NCI-H1436 (cell line): ENCODE results near the gene REV3L.

Experiments
- DNase-seq: peaks from one replicate; lab custom pipeline; 2025; lab: John Stamatoyannopoulos, UW

The REV3L gene

GRCh38 chr6:111423055-111423633 is 59.9 kb downstream of the REV3L start:
- DNase-seq = no peak

- no peak for DNase-seq
Measured at GRCh38 chr6:111418971-111419693, 63.9 kb downstream of the REV3L start.

GRCh38 chr6:111417946-111418345 is 65.1 kb downstream of the REV3L start:
- no peak for DNase-seq

- no peak for DNase-seq
Measured at GRCh38 chr6:111417181-111417585, 65.8 kb downstream of the REV3L start.

- no peak for DNase-seq
Measured at GRCh38 chr6:111416529-111416928, 66.5 kb downstream of the REV3L start.

DNA sequence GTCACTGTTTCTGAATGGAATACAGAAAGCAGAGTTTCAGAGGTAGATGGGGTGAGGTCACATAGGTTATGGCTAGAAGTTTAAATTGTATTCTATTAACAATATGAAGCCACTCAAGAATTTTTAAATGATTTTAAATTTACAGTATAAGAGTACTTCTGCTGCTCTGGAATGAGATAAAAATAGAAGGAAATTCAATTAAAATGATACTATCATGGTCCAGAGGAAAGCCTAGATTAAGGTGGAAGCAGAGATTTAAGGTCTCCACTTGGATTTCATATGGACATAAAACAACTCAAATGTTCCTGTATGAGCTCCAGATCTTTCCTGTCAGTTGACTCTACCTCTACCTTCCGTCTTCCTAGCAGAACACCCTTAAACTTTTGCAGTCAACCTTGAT is 68.6 kb downstream of the REV3L start:
- no peak for DNase-seq

DNA sequence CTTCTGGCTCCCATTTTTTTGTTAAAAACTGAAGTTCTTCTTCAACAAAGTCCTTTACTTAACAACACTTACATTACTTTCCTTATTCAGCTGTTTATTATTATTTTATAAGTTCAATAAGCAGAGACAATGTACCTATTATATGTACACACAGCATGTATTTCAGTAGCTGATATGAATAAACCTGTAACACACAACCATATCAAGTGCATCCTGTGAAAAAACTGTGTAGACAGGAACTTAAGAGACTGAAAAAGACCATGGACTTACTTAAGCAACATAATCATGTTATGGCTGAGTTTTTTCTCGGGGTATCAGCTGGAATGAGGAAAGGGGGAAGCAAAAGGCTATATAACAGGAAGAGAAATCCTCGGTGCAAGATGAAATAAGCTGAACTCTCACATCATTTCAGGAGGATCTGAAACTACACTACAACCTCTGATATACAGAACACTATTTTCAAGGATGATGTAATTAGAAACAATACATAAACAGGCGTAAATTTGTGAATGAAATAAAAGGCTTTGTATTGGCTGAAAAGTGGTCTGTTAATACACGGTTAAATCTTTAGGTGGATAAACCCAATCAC is 70.9 kb downstream of the REV3L start:
- no peak for DNase-seq

DNA sequence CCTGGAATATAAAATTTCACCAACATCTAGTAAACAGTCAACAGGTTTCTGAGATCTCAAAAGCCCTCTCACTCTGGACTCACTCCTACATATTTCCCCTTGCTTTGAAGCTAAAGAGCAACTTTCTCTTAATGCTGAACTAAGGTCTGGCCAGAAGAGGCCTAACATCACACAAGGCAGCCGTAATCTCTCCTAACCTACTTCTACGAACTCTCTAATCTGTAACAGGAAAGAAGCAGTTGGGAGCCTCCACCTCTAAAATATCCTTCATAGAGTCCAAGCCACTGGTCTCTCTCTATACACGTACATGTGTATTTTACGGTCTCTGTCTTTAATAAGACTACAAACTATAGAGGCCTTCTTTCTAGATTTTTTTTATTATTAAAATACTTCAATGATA is 72.0 kb downstream of the REV3L start:
- DNase-seq = no peak

GRCh38 chr6:111410371-111410770 is 72.6 kb downstream of the REV3L start:
- no peak for DNase-seq

- DNase-seq = no peak
Measured at GRCh38 chr6:111409430-111409829, 73.6 kb downstream of the REV3L start.

DNA sequence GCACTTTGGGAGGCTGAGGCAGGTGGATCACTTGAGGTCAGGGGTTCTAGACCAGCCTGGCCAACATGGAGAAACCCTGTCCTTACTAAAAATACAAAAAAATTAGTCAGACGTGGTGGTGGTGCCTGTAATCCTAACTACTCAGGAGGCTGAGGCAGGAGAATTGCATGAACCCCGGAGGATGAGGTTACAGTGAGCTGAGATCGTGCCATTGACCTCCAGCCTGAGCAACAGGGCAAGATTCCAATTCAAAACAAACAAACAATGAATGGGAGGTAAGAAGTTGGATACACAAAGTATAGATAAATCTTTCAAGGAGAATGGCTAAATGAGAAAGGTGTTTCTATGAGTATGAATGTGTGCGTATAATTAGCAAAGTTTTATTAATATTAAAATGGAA is 75.3 kb downstream of the REV3L start:
- no peak for DNase-seq

GRCh38 chr6:111406200-111406721 is 76.8 kb downstream of the REV3L start:
- DNase-seq = no peak

DNA sequence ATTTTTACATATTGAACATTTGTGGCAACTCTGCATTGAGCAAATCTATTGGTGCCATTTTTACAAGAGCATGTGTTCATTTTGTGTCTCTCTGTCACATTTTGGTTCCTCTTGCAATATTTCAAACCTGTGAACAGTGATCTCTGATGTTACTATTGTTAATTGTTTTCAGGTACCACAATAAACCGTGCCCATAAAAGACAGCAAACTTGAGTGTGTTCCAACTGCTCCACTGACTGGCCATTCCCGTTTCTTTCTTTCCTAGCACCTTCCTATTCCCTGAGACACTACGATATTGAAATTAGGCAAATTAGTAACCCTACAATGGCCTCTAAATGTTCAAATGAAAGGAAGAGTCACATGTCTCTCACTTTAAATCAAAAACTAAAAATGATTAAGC is 79.6 kb downstream of the REV3L start:
- DNase-seq = no peak

GRCh38 chr6:111399626-111400025 is 83.4 kb downstream of the REV3L start:
- DNase-seq = no peak

- no peak for DNase-seq
Measured at GRCh38 chr6:111388681-111389080, 94.3 kb downstream of the REV3L start.

DNA sequence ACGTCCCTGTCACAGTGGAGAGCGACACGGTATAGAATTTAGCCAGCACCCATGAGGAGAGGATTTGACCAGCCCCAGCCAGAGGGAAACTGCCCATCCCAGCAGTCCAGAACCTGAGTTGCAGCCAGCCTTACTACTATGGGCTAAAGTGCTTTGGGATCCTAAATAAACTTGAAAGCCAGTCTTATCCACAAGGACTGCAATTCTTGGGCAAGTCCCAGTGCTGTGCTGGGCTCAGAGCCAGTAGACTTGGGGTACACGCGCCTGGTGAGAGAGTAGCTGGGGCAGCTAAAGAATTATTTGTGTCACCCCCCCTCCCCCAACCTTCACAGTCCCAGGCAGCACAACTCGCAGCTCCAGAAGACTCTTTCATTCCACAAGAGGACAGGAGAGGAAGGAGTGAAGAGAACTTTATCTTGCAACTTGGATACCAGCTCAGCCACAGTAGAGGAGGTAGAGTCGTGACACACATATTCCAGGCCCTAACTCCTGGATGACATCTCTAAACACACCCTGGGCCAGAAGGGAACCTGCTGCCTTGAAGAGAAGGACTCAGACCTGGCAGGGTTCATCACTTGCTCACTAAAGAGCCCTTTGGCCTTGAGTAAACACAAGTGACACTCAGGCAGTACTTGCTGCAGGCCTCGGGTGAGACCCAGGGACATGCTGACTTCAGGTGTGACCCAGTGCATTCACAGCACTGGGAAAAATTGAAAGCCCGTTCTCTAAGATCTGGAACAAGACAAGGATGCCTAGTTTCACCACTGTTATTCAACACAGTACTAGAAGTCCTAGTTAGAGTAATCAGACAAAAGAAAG is 100.3 kb downstream of the REV3L start:
- DNase-seq = no peak

DNA sequence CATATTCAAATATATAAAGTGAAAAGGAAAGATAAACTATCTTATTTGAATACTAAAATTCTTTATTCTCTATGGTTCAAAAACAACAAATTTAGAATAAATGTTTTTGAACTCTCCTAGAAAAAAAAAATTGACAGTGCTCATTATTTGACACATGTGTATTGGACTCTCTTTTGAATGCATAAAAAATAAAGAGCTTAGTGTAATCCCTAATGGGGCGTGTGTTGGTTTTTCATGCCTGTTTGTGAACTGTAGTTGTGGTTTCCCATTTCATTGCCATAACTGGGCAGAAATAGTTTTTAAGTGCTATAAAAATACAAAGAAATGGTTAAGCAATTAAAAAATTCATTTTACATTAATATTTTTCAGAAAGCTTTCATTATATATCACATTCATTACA is 101.3 kb downstream of the REV3L start:
- no peak for DNase-seq

DNA sequence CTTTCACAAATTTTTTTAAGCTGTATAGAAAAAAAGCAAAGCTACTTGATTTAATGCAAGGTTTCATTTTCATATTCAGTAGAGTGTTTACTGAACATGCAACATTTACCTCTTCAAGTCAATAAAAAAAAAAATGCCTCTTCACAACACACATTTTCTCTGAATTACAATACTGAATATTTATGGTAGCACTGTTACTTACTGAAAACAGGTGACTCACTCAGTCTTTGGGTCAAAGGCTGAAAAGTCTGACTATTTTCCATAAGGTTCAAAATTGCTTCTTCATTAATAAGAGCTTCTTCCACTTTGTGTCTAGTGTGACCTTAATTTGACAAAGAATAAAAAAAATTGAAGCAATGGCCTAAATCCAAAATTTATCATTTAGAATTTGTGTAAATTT is 101.9 kb downstream of the REV3L start:
- DNase-seq = no peak

DNA sequence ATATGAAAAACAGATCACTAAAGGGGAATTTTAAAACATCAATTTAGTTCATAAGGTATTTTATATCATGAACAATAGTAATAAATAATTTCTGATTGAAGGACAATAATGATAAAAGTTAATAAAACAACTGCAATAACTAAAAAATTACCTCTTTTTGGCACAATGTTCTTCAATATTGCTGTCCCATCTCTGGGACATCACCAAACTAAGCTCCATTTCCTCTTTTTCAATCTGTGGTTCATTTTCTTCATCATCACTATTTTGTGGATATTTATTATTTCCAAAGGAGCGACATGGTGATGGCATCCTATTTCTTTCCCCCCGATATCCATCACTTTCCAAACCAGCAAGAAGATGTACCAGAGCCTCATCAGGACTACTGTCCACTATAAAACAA is 103.2 kb downstream of the REV3L start:
- DNase-seq = no peak

DNA sequence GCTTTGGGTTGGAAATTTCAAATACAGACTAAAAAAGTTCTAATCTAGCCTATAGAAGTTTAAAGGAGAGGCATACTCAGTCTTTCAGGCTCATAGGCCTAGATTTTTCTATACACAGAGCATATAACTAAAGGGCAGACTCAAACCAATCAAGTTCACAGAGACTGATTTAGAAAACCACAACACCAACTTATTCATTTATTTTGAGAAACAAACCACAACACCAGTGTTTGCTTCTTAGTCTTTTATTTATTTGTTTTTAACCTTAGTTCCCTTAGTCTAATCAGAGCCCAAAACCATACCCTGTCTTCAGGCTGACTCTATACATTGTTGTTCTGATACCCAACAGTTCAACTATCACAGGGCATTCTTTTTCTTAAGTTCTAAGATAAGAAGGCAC is 103.7 kb downstream of the REV3L start:
- no peak for DNase-seq

DNA sequence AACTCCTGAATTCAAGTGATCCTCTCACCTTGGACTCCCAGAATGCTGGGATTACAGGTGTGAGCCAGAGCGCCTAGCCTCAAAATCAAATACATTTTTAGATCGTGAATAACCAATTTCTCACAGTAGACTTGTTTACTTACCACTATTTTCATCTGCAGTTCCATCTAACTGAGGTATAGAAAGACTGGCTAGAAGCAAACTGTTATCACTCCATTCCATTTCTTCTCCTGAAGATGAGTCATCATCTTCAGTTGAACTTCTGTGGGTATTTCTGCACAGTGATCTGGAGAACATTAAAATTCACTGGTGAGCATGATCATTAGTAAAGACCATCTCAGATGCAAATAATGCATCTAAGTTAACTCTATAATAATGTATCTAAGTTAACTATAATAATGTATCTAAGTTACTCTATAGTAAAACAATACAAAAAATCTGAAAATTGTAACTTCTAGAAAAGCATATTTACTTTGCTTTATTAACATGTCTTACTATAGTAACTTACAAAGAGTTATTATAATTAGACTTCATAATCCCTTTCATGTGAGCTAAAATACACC is 105.4 kb downstream of the REV3L start:
- no peak for DNase-seq

DNA sequence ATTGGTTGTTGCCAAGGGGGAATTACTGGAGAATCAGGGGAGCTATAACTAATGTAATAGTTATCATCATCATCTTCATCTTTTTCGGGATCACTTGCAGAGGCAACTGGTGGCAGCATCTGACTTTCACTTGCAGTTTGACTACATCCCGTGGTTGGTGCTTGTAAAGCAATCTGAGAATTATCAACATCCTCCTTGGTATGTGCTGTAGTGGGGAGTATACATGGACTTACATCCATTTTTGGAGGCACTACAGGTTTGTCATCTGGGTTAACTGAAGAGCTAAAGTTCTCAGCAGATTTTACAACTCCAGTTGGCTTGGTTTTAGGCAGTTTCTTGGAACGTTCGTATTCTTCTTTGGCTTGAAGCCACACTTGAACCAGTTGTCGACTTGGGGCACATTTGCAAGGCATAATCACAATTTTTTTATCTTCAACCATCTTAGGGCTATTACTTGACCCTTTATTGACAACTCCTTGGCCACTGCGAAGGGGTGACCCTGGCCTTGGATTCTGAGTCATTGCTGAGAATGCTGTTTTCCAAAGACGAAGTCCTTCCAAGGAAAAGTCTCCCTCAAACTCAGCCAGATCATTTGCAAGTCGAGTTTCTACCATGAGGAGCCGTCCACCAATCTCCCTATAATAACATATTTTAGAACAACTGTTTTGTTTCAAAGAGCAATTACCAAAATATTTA is 115.5 kb downstream of the REV3L start:
- DNase-seq = no peak
